ENCODE data around the gene FARP1. TPM values are rescaled to one million over a fixed set of nuclear protein-coding genes. Genes with fewer than 3 reads are reported as not detected.
"Not testable (repeated sequence)": the region's sequence is repeated elsewhere in the genome, so short reads cannot be mapped to it uniquely, and the experiment has no call there.

The FARP1 gene
- total RNA-seq, 1 experiment from 2014 or later: 10.0 TPM

GRCh38 chr13:98397861-98398260 lies 255.0 kb downstream of the FARP1 start:
- DNase-seq (ENCODE audit: low read depth): no peak

DNA sequence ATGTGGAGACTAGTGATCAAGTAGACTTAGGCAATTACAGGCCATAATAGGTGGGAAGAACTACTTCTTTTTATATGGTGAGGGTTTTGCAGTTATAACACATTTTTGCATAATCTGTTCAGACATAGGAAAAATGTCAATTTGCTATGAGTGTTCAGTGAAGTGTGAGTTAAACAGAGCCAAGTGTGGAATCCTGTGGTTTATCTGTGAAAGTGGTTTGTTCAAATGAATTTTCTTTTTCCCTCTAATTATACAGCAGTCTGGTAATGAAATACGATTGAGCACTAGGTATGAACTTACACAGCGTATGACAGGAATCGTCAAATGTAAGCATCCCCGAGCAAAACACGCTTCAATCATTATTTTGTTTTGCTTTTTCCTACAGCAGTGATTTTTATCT lies 255.7 kb downstream of the FARP1 start:
- DNase-seq (ENCODE audit: low read depth): no peak

DNA sequence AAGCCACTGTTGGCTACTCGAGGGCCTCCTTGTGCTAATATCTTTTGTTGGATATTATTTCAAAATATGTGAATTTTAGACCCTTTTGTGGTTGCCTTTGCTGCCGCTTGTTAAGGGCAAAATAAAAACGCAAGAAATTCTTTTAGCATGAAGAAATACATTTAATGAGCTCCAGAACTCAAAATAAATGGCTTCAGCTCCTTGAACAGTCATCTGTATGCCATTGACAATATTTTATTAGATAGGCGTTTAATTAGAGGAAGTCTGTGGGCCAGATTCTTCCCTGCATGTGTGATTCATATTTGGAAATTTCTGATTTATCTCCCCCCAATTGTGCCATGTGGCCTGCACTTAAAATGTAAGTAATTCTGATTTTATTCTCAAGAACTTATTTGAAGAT lies 256.9 kb downstream of the FARP1 start:
- no peak for DNase-seq (ENCODE audit: low read depth)

DNA sequence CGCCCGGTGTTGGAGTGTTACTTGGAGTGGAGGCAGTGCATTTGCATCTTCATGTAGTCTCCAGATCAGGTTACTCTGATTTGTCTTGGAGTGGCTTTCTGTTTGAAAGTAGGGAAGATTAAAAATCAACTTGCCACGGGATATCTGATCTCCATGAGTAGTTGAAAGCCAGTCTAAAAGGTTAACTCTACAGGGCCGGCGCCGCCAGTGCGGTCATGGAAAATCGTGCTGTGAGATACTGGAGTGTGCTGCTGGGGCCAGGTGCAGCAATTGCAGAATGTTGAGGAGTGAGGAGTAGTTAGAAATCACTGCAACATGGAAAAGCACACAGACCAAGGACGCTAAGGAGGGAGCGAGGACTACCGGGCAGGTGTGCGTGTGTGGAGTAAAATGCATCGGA lies 259.0 kb downstream of the FARP1 start:
- no peak for DNase-seq (ENCODE audit: low read depth)

DNA sequence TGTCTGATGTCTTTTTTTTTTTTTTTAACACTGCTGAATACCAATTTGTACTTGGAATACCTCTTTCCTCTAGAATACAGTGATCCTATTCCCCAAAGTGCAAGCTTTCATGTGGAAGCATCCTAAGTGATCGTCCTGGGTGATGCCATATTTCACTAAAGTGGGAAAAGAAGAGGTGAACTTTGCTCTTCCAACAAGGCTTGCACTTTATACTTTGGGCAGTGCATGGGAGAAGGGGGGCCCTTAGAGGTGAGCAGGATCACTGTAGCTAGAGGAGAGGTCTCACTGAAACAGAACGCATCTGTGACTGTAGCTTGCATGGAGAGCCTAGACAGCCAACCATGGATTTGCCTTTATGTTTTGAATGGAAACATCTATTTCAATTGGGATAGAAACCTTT lies 260.2 kb downstream of the FARP1 start:
- no peak for DNase-seq (ENCODE audit: low read depth)

DNA sequence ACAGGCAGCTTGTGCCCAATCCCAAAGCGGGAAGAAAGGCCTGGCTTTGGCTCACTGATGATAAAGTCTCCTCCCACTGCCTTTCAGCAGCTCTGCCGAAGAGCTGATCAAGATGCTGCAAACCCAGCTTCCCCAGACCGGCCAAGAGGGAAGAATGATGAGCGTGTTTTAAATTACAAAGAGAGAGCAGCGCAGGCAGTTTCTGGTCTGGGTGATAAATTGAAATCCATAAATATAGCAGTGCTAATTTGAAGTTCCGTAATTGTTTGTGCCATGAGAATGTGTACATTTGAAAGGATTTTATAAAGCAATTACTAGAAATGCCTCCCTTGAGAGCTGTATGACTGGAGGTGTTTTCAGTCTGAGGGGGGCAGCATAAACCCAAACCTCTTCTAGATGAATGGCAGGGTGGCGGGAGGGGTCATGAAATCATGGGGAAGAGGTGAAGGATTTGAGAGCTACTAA lies 262.2 kb downstream of the FARP1 start:
- DNase-seq (ENCODE audit: low read depth): no peak

DNA sequence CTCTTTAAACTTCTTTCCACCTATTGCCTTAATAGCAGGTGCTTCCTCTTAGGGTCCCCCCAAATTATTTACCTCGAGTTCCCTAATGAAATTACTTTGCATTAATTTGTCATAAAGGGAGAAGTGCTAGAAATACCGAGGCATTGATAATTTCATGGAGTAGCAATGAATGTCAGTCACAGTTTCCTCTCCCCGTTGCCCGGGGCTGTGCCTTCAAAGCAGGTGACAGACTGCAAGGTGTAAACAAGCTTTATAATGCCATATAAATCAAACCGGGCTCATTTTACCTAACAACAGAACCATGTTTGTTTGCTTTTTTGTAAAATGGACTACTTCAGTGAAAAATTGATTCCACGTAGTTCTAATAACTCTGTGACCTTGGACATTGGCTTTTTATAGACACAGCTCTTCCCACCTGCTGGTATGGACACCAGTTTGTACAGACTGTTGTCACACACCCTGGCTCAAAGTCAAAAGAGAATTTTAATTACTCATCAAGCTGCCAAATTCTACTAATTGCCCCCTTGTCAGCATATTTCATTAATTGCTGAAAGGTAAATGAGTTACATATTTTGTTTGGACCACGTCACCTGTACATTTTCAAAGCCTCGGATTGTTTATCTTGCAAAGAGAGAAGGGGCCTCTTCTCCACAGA lies 262.9 kb downstream of the FARP1 start:
- DNase-seq (ENCODE audit: low read depth): no peak

GRCh38 chr13:98406427-98406826 lies 263.5 kb downstream of the FARP1 start:
- DNase-seq (ENCODE audit: low read depth): no peak

DNA sequence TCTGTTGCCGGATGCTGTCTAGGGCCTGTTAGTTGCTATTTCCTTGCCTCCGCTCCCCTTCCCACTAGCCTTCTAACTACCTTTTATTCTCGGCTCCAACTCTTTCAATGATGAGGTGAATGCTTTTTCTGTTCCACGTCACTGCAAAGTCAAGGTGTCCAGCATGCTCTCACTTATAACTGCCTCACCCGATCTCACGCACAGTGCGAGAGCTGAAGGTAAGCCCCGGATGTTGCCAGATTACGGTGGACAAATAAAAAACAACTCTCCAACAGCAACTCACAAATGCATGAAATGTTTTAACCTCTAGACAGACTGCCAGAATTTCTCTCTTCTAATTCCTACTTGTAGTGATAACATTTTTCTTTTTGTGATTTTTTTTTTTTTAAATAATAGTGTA lies 264.1 kb downstream of the FARP1 start:
- no peak for DNase-seq (ENCODE audit: low read depth)

DNA sequence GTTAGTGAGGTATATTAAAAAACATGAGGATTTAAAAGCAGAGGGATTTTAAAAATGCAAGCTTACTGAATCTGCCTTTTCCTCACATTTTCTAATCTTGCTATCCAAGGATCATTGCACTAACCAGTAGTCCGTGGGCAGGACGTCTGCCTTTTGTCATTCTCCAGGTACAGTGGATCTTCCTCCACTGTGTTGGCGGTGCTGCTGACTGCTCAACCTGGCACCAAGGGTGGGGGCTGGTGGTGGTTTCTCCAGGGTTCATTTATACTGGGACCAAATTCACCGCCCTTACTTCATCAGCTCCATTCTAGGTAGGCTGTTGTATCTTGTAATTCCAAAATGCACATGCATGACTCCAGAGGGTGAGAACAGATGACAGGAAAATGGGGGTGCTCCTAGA lies 264.7 kb downstream of the FARP1 start:
- no peak for DNase-seq (ENCODE audit: low read depth)

GRCh38 chr13:98409281-98409680 lies 266.4 kb downstream of the FARP1 start:
- no peak for DNase-seq (ENCODE audit: low read depth)

DNA sequence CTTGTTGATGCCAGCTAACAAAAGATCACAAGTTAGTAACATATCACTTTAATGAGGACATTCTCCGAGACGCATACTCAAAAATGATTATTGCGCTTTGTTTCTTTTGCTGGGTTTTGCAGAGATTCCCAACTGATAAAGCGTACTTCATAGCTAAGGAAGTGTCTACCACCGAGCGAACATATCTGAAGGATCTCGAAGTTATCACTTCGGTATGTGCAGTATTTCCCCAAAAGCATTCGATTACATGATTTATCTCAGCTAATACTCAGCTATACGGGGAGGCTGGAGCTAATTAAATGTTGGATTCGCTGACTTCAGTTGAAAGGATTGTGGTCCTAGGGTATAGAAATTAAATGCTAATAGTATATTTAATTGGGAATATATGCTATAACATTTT lies 267.7 kb downstream of the FARP1 start:
- DNase-seq (ENCODE audit: low read depth): no peak

DNA sequence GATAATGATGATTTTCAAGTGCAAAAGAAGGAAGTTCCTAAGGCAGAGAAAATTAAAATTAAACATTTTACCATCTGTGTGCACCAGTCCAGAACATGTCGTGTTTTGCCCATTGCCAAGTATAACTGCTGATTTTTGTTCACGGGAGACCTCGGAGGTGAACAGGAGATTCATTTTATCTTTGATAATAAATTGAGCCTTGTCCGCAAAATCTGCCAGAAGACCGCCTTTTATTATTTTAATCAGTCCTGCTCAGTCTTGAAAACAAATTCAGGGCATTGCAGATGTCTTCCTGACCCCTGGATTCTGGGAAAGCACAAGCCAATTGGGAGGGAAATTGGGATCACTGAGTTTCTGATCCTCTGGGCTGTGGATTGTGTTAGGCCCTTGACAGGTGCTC lies 268.1 kb downstream of the FARP1 start:
- DNase-seq (ENCODE audit: low read depth): no peak

DNA sequence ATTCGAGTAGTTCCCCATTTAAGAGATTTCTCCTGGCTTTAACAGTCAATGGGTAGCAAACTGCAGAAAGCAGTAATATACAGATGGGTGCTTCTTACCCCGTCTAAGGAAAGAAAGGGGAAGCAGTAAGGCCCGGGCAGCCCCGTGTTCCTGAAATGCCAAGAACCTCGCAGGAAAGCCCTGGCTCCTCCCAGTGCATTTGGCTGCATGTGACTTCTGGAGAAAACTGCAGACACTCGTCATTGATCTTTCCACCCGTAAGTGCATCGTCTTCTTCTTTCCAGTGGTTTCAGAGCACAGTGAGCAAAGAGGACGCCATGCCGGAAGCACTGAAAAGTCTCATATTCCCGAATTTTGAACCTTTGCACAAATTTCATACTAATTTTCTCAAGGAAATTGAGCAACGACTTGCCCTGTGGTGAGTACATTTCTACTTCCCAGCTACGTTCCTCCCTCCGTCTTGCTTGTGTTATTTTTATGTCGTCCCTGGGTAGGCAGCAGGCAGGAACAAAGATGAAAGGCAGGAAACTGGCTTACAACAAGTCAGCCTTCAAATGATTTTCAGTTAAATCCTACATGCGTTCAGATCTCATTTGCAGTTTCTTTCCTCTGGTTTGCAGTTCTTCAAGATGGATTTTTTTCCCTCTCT lies 268.8 kb downstream of the FARP1 start:
- DNase-seq (ENCODE audit: low read depth): no peak

GRCh38 chr13:98413278-98413677 lies 270.4 kb downstream of the FARP1 start:
- not testable (repeated sequence) for DNase-seq (ENCODE audit: low read depth)

GRCh38 chr13:98413796-98414195 lies 270.9 kb downstream of the FARP1 start:
- no peak for DNase-seq (ENCODE audit: low read depth)

- DNase-seq (ENCODE audit: low read depth): no peak
These were observed 272.6 kb downstream of the FARP1 start for GRCh38 chr13:98415326-98416070.

- DNase-seq (ENCODE audit: low read depth): no peak
These were observed 273.5 kb downstream of the FARP1 start for GRCh38 chr13:98416408-98416807.

DNA sequence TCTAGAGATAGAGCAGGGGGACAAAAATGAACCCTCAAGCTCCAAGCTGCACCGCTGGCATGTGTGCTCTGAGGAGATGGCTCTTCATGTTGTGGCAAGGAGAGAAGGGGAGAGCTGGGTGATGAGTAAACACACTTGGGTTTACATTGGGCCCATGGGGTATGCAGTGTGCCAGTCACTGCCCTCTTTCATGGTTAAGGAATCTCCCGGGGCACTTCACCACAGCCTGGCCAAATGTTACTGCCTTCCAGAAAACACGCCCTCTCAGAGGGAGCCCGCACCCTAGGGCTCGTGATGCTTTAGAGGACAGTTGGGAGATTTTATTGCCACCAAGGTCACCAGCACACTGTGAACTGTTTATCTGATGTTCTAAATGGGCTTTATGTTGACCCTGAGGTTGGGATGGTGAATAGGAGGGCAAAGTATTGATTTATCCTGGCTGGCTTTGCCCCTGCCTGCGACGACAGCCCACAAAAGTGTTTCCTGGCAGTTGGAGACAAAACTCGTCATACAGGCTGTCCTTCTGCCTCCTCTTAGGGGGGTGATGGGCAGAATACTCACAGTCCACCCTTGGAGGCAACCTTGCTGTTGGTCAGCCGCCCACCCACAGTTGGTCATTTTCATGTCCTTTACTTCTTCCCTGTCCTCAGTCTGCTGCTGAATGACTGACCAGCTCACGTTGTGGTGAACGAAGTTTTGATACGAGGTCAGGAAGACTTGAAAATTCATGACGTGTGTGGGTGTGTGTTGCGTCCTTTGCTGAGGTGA lies 277.1 kb downstream of the FARP1 start:
- no peak for DNase-seq (ENCODE audit: low read depth)

GRCh38 chr13:98420554-98421175 lies 277.8 kb downstream of the FARP1 start:
- DNase-seq (ENCODE audit: low read depth): no peak

DNA sequence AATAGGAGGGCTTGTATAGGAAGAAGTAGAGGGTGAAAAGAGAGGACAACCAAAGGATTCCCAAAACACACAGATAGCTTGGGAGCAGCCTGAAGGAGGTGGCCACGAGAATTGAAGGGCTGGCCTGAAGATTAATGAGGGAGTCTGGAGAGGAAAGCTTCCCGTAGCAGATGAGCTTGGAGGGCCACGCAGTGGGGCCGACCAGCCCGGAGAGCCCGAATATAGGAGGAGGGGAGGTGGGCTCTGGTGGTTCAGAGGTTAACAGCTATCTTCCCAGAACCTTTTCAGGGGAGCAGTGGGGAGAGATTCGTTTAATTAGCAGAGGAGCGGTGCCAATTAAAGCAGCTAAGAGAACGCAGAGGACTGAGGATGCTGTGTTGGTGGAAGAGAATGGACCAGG lies 279.2 kb downstream of the FARP1 start:
- no peak for DNase-seq (ENCODE audit: low read depth)

DNA sequence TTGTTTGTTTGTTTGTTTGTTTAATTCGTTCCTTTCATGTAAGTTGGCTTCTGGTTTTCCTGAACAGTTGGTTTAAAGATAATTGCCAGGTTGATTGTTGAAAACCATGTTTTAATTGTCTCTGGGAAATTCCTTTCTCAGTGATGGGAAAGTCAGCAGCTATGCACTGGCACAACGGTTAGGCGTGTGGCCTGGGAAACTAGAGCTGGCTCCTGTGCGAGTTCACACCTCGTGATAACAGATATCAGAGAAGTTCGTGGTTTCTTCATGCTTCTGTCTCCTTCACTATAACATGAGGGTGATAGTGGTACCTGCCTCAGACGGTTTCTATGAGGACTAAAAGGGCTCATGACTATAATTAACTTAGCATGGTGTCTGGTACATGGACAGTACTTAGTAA lies 280.5 kb downstream of the FARP1 start:
- no peak for DNase-seq (ENCODE audit: low read depth)

Data from RPMI7951 (cell line).